ENCODE results near the gene RIC8A.

The RIC8A gene

GRCh38 chr11:204587-205109 is 2.9 kb upstream of the RIC8A start:
- DNase-seq = no peak

- DNase-seq = no peak
Observed at GRCh38 chr11:205221-206001, 2.1 kb upstream of the RIC8A start.

DNA sequence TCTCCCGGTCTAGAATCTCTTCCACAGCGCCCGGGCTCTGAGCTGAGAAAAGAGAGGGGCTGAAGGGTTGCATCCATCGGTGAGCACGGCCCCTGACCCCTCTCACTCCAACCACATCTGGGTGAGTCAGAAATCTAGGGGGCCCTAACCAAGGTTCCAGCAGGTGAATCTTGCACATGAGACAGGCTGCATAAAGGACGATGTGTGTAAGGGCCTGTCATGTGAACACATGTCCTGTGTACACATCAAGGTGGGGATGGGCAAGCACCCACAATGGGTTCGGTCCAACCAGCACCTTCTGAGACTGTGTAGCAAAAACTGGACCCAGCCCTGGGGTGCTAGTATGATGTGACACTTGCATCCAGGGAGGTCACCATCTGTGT is 1.5 kb upstream of the RIC8A start:
- no peak for DNase-seq

DNA sequence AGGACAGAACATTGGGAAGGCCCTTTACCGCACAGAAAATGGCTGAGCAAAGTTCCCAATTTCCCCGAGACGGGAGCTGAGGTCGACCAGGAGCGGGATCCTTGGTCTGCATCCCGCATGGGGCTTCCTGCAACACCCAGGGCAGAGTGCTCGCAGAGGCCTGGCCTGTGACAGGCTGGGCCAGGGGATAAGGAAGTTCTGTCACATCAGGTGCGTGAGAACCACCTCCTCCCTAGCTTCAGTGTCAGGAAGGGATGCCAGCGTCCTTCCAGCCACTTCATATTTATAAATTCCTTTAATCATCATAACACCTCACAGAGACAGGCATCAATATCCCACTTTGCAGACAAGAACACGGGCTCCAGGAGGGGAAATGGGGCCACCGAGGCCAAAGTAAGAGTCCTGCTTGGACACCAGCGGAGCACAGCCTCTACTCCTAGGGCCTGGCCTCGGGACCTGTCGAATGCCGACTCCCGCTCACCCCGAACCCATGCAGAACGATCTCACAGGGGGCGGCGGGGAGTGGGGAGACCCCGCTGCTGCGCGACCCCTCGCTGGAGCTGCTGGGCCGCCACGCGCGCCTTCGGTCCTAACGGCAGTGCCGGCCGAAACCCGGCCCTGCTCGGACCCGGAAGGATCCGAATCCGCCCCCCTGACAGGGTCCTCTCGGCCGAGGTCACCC is 841 bp upstream of the RIC8A start:
- DNase-seq = no peak

GRCh38 chr11:207863-208180 is 314 bp downstream of the RIC8A start:
- no peak for DNase-seq

GRCh38 chr11:208181-208916 is 841 bp downstream of the RIC8A start:
- DNase-seq = peak; percentile 40

DNA sequence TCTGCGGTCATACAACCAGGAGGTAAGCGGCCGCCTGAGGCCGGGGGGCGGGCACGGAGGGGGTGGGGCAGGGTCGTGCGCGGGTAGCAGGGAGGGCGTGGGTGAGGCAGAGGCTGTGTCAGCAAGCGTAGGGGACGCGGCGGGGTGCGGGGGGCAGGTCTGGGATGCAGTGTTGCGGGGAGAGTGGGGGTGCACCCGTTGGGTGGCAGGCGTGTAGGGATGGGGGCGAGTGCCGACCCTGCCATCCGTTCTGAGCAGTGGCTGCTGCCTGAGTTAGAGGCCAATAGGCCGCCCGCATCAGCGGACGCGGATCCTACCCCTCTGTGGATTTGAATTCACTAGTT is 1.4 kb downstream of the RIC8A start:
- DNase-seq = no peak

DNA sequence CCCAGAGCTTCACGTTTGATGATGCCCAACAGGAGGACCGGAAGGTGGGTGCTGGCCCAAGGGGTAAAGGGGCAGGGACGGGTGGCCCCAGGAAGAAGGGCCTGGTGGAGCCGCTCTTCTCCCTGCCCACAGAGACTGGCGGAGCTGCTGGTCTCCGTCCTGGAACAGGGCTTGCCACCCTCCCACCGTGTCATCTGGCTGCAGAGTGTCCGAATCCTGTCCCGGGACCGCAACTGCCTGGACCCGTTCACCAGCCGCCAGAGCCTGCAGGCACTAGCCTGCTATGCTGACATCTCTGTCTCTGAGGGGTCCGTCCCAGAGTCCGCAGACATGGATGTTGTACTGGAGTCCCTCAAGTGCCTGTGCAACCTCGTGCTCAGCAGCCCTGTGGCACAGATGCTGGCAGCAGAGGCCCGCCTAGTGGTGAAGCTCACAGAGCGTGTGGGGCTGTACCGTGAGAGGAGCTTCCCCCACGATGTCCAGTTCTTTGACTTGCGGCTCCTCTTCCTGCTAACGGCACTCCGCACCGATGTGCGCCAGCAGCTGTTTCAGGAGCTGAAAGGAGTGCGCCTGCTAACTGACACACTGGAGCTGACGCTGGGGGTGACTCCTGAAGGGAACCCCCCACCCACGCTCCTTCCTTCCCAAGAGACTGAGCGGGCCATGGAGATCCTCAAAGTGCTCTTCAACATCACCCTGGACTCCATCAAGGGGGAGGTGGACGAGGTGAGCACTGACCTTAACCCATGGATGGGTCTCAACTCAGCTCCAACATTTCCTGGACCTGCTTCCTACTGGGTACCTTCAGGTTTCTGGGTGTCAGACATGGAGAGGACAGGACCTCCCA is 2.0 kb downstream of the RIC8A start:
- DNase-seq = no peak

GRCh38 chr11:210122-210802 is 2.8 kb downstream of the RIC8A start:
- DNase-seq = no peak

DNA sequence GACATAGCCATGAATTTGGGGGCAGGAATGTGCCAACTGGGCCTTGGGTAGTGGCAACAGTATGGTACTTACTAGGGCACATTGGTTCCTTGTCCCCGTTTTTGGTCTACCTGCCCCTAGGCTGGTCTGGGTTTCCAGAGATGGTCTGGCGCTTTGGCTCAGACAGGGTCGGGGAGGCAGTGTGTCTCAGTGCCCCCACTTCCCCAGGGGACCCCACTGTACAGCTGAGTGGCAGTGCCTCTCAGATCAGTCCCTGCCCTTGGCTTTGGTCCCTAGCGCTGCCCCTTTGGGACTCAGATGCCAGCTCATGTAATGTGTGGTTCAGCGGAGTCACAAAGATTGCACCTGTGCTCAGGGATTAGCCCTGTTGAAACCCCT is 3.3 kb downstream of the RIC8A start:
- no peak for DNase-seq

DNA sequence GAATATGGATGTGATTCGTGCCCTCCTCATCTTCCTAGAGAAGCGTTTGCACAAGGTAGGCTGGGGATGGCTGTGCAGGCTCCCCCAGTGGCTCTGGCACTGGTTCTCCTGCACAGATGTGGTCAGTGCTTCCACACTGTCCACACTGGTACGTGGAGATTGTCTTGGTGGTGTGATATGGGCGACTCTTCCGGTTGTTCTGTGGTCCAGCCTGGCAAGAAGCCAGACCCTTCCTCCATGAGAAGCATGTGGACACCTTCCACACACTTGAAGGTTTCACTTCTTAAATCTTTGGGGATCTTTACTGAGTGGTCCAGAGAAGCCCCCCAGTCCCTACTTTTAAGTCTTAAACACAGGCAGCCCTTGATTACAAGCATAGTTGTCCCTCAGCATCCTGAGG is 3.8 kb downstream of the RIC8A start:
- no peak for DNase-seq

DNA sequence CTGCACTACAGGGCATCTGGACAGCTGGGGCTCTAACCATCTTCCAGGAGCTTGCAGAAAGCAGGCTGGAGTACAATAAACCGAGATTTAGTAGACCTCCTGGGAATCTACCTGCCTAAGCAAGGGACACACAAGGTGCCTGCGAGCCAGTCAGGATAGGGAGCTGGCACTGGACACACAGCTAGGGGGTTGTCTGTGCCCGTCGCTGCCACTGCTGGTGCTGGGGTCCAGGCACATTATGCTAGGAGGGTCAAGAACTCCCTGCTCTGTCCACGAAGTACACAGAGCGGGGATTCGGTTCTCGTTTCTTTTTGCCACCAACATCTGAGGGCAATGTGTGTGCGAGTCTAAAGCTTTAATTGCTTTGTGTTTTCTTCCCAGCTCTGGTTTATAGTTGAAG is 4.2 kb downstream of the RIC8A start:
- no peak for DNase-seq

- no peak for DNase-seq
Observed at GRCh38 chr11:212150-213100, 4.9 kb downstream of the RIC8A start.

DNA sequence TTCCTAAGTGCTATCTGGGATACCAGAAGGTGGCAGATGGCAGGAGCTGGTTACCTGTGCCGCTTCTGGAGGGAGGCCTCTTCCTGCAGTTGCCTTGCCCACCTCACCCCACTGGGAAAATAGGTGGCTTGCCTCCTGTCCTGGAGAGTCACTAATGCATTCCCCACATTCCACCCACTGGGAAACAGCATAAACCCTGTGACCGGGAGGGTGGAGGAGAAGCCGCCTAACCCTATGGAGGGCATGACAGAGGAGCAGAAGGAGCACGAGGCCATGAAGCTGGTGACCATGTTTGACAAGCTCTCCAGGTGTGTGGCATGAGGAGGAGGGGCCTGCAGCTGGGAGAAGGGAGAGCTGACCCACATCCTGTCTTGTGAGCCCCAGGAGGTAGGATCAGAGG is 5.6 kb downstream of the RIC8A start:
- DNase-seq = no peak

- no peak for DNase-seq
Observed at GRCh38 chr11:214083-214482, 6.6 kb downstream of the RIC8A start.

DNA sequence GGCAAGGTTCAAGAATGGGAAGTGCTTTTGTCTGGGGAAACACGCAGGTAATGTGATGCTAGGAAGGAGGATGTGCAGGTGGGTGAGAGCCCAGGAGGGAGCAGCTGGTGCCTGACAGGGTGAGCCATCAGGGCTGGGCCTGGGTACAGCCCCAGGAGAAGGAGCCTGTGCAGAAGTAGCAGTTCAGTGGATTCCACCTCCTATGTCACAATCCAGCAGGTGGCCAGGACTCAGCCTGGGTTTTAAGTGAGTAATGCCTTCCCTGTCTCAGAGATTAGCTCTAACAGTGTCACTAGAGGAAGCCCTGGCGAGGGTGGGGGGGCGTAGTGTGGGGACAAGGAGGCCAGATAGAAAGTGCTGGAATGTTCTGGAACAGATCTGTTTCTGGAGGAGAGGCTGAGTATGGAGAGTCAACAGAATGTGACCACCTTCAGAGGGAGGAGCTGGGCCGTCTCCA is 8.1 kb downstream of the RIC8A start:
- no peak for DNase-seq

DNA sequence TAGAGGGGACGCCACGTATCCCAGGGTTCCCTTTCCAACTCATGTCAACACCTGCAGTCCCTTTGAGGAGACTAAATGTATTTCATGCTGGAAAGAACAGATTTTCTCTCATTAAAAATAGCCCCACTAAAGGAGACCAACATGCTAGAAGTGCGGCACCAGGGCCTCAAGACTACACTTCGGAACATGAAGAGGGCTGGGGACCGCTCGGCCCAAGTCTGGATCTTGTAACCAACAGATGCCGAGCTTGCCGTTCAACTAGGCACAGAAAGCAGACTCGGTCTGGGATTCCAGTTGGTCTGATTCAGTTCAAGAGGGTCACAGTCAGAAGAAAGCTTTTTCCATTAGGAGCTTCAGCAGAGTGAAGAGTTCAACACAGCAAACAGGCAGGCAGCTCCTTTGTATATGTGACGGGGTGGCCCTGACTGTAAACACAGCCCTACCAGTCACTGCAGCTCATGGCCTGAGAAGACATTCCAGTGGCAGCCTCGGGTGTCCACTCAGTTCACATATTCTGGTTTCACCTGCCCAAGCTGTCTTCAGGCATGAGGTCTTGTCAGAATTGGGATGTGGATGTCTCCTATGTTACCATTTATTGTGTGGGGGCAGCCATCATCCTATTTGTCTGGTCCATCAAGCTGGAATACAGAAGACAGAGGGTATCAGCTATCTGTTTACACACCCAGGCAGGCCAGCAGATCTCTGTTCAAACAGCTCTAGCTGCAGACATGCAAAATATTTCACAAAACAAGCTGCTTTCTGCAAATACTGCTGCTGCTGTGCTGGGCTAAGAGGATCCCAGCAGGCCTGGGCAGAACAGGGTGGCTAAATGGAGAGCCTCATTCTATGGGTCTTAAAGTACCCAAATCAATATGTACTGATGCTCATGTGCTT is 8.8 kb downstream of the RIC8A start:
- no peak for DNase-seq

DNA sequence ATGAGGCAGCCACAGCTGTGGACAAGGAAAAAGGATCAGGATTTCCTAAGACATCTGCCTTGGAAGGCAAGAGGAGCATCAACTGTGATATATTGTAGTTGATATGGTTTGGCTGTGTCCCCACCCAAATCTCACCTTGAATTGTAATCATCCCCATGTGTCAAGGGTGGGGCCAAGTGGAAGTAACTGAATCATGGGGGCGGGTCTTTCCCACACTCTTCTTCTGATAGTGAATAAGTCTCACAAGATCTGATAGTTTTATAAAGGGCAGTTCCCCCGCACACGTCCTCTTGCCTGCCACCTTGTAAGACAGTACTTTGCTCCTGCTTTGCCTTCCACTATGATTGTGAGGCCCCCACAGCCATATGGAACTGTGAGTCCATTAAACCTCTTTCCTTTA is 10.2 kb downstream of the RIC8A start:
- DNase-seq = no peak

GRCh38 chr11:218815-219593 is 11.5 kb downstream of the RIC8A start:
- DNase-seq = no peak
